ENCODE data around the gene EFCC1. TPM values are rescaled to one million over a fixed set of nuclear protein-coding genes. Genes with fewer than 3 reads are reported as not detected.
"Not testable (repeated sequence)": the region's sequence is repeated elsewhere in the genome, so short reads cannot be mapped to it uniquely, and the experiment has no call there.

Gene EFCC1
- total RNA-seq, 1 experiment from 2014 or later, result 1.0 TPM

GRCh38 chr3:129087138-129087702, 86.1 kb downstream of the EFCC1 start:
- no TSS peak for BruUV-seq (replicated peaks)
- no peak overlapping the region for H3K4me2 ChIP-seq (ENCODE audit: low read length)
- intact Hi-C loops (cut with micrococcal nuclease), result no loop called here
- ChIA-PET CTCF (no interaction called here), RAD21 (ENCODE audit: low non-redundant PET in 1 of 2, low total read pairs in 2 of 2, uncharacterized antibody in 2 of 2, unreplicated experiment in 2 of 2) (no interaction called here), POLR2A (no interaction called here)
- ATAC-seq (no peak), DNase-seq (ENCODE audit: low read depth, low spot score) (no peak)
- H3K27me3 ChIP-seq (ENCODE audit: insufficient read depth, low read length), result no peaks in the 10 kb centered on the region
- no peaks in the 10 kb centered on the region for H3K79me2 ChIP-seq (ENCODE audit: insufficient read depth, low read length)
- H4K20me1 ChIP-seq (ENCODE audit: insufficient read depth), result no peaks in the 10 kb centered on the region
- no peak overlapping the region for H3K9ac ChIP-seq (ENCODE audit: low read length)
- H2AFZ ChIP-seq (ENCODE audit: low read depth, low read length, poor library complexity, severe bottlenecking), result no peak overlapping the region
- no peaks in the 10 kb centered on the region for H3K9me3 ChIP-seq (ENCODE audit: control insufficient read depth in 1 of 2, insufficient read depth in 1 of 2, low read depth in 1 of 2, low read length in 2 of 2)
- H3K4me3 ChIP-seq (replicated peaks in 1 of 2; ENCODE audit: low read depth in 1 of 2, low read length in 2 of 2), result no peak overlapping the region
- H3K36me3 ChIP-seq (ENCODE audit: control insufficient read depth in 1 of 2, insufficient read depth in 2 of 2, low read length in 2 of 2), result peaks cover 0 to 3% of the 10 kb centered on the region in 2 experiments; a peak in 2 of 4 replicates
- H3K9me2 ChIP-seq (ENCODE audit: insufficient read depth), result no peaks in the 10 kb centered on the region
- H3K27ac ChIP-seq (ENCODE audit: low read depth, low read length), result no peak overlapping the region
- no peak for TF ChIP-seq ZNF274 (IDR thresholded peaks at IDR 0.05; ENCODE audit: low read depth, low read length)
- TF ChIP-seq JUND (IDR thresholded peaks at IDR 0.05), result no peak
- TF ChIP-seq REST (IDR thresholded peaks at IDR 0.05; ENCODE audit: low read depth), result no peak
- TF ChIP-seq SRF (IDR thresholded peaks at IDR 0.05; ENCODE audit: low read depth), result no peak
- no peak for TF ChIP-seq SP1 (IDR thresholded peaks at IDR 0.05; ENCODE audit: low read depth)
- TF ChIP-seq TCF7L2 (IDR thresholded peaks at IDR 0.05; ENCODE audit: borderline replicate concordance, extremely low read depth, insufficient read depth, insufficient read length), result no peak
- TF ChIP-seq YY1 (IDR thresholded peaks at IDR 0.05; ENCODE audit: extremely low read depth, insufficient replicate concordance, low read depth, low read length), result no peak
- TF ChIP-seq EZH2 (IDR thresholded peaks at IDR 0.05), result no peak
- TF ChIP-seq CBX3 (IDR thresholded peaks at IDR 0.05; ENCODE audit: low read depth), result no peak
- TF ChIP-seq SIN3A (IDR thresholded peaks at IDR 0.05; ENCODE audit: low read depth), result no peak
- TF ChIP-seq POLR2A (IDR thresholded peaks at IDR 0.05; ENCODE audit: borderline replicate concordance, extremely low read depth, insufficient read depth, insufficient read length), result no peak
- no peak for TF ChIP-seq ZFX (IDR thresholded peaks at IDR 0.05)
- no peak for TF ChIP-seq FOSL1 (IDR thresholded peaks at IDR 0.05; ENCODE audit: low read depth)
- H3K4me1 ChIP-seq (ENCODE audit: control insufficient read depth in 1 of 2, insufficient read depth in 2 of 2, low read length in 2 of 2), result no peaks in the 10 kb centered on the region

GRCh38 chr3:129087904-129088303, 86.8 kb downstream of the EFCC1 start:
- H3K9me3 ChIP-seq (ENCODE audit: control insufficient read depth in 1 of 2, insufficient read depth in 1 of 2, low read depth in 1 of 2, low read length in 2 of 2); DNase-seq (ENCODE audit: low read depth, low spot score); H3K36me3 ChIP-seq (ENCODE audit: control insufficient read depth in 1 of 2, insufficient read depth in 2 of 2, low read length in 2 of 2); H3K79me2 ChIP-seq (ENCODE audit: insufficient read depth, low read length); H3K9me2 ChIP-seq (ENCODE audit: insufficient read depth); H4K20me1 ChIP-seq (ENCODE audit: insufficient read depth); H3K27ac ChIP-seq (ENCODE audit: low read depth, low read length); H3K9ac ChIP-seq (ENCODE audit: low read length); H3K27me3 ChIP-seq (ENCODE audit: insufficient read depth, low read length); H3K4me2 ChIP-seq (ENCODE audit: low read length); H3K4me1 ChIP-seq (ENCODE audit: control insufficient read depth in 1 of 2, insufficient read depth in 2 of 2, low read length in 2 of 2); CTCF ChIA-PET; intact Hi-C loops (cut with micrococcal nuclease); BruUV-seq (replicated peaks); RAD21 ChIA-PET (ENCODE audit: low non-redundant PET in 1 of 2, low total read pairs in 2 of 2, uncharacterized antibody in 2 of 2, unreplicated experiment in 2 of 2); H3K4me3 ChIP-seq (replicated peaks in 1 of 2; ENCODE audit: low read depth in 1 of 2, low read length in 2 of 2); POLR2A ChIA-PET; H2AFZ ChIP-seq (ENCODE audit: low read depth, low read length, poor library complexity, severe bottlenecking): not testable (repeated sequence)
- ATAC-seq, result peak; percentile 92

- H3K27me3 ChIP-seq (ENCODE audit: insufficient read depth, low read length); CTCF ChIA-PET; BruUV-seq (replicated peaks): not testable (repeated sequence)
These were observed 87.2 kb downstream of the EFCC1 start for GRCh38 chr3:129088312-129088711.

More at GRCh38 chr3:129088312-129088711, 87.2 kb downstream of the EFCC1 start:
- POLR2A ChIA-PET; H3K27ac ChIP-seq (ENCODE audit: low read depth, low read length); H3K79me2 ChIP-seq (ENCODE audit: insufficient read depth, low read length); H3K4me2 ChIP-seq (ENCODE audit: low read length); H3K9ac ChIP-seq (ENCODE audit: low read length); H2AFZ ChIP-seq (ENCODE audit: low read depth, low read length, poor library complexity, severe bottlenecking); H3K9me3 ChIP-seq (ENCODE audit: control insufficient read depth in 1 of 2, insufficient read depth in 1 of 2, low read depth in 1 of 2, low read length in 2 of 2); H3K4me3 ChIP-seq (replicated peaks in 1 of 2; ENCODE audit: low read depth in 1 of 2, low read length in 2 of 2); H3K9me2 ChIP-seq (ENCODE audit: insufficient read depth); H3K4me1 ChIP-seq (ENCODE audit: control insufficient read depth in 1 of 2, insufficient read depth in 2 of 2, low read length in 2 of 2); intact Hi-C loops (cut with micrococcal nuclease); DNase-seq (ENCODE audit: low read depth, low spot score); H4K20me1 ChIP-seq (ENCODE audit: insufficient read depth); H3K36me3 ChIP-seq (ENCODE audit: control insufficient read depth in 1 of 2, insufficient read depth in 2 of 2, low read length in 2 of 2); RAD21 ChIA-PET (ENCODE audit: low non-redundant PET in 1 of 2, low total read pairs in 2 of 2, uncharacterized antibody in 2 of 2, unreplicated experiment in 2 of 2): not testable (repeated sequence)
- ATAC-seq, result peak; percentile 28
